Measurements from ENCODE around the gene FBXW8. TPM values are rescaled to one million over a fixed set of nuclear protein-coding genes. Genes with fewer than 3 reads are reported as not detected.

FBXW8 gene
- total RNA-seq, 2 donors from 2014 or later: 7.9 to 9.0 TPM

- DNase-seq (ENCODE audit: low spot score): no peak
- TF ChIP-seq, protein P1, sequence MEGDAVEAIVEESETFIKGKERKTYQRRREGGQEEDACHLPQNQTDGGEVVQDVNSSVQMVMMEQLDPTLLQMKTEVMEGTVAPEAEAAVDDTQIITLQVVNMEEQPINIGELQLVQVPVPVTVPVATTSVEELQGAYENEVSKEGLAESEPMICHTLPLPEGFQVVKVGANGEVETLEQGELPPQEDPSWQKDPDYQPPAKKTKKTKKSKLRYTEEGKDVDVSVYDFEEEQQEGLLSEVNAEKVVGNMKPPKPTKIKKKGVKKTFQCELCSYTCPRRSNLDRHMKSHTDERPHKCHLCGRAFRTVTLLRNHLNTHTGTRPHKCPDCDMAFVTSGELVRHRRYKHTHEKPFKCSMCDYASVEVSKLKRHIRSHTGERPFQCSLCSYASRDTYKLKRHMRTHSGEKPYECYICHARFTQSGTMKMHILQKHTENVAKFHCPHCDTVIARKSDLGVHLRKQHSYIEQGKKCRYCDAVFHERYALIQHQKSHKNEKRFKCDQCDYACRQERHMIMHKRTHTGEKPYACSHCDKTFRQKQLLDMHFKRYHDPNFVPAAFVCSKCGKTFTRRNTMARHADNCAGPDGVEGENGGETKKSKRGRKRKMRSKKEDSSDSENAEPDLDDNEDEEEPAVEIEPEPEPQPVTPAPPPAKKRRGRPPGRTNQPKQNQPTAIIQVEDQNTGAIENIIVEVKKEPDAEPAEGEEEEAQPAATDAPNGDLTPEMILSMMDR (IDR thresholded peaks at IDR 0.05): no peak
- H3K27me3 ChIP-seq: no peaks in the 10 kb centered on the region
Observed at GRCh38 chr12:116891019-116891418, 19.7 kb upstream of the FBXW8 start.

DNA sequence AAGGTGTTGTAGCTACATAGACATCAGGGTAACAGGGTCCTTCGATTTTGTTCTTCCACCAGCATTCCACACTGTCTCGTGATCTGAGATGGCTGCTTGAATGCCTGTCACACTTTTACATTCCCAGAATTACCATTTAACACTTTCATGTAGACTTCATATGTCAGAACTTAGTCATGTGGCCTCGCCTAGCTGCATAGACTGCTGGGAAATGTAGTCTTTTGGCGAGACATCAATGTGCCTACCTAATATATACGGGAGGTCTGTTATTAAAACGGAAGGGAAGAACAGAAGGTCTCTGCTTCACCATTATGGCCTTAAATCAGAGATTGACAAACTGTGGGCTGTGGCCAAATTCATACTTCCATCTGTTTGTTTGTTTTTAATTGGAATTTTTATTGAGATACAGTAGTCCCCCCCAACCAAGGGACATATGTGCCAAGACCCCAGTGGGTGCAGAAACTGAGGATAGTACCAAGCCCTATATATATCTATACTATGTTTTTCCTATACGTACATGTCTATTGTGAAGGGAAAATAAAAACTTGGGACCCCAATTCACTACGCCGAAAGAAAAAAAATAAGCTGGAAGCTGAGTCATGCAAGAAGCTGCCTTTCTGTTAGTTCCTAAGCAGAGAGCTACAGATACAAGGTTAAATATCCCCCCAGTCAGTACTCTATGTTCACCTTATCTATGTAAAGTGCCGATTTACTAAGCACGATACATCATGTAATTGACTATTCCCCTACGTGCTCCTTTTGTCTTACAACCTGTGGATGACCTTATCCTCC is 18.2 kb upstream of the FBXW8 start:
- Histone ChIP-seq H3K27ac (no peak overlapping the region), H3K4me1 (no peaks in the 10 kb centered on the region), H3K9me3 (no peaks in the 10 kb centered on the region), H3K4me3 (no peak overlapping the region), H3K36me3 (no peaks in the 10 kb centered on the region), H3K27me3 (no peaks in the 10 kb centered on the region)
- TF ChIP-seq, protein P1 (IDR thresholded peaks at IDR 0.05): no peak
- no peak for DNase-seq (ENCODE audit: low spot score)

More at GRCh38 chr12:116891019-116891418, 19.7 kb upstream of the FBXW8 start:
- no peaks in the 10 kb centered on the region for H3K4me1 ChIP-seq
- H3K9me3 ChIP-seq: no peaks in the 10 kb centered on the region
- H3K36me3 ChIP-seq: no peaks in the 10 kb centered on the region
- H3K27ac ChIP-seq: no peak overlapping the region
- H3K4me3 ChIP-seq: no peak overlapping the region

DNA sequence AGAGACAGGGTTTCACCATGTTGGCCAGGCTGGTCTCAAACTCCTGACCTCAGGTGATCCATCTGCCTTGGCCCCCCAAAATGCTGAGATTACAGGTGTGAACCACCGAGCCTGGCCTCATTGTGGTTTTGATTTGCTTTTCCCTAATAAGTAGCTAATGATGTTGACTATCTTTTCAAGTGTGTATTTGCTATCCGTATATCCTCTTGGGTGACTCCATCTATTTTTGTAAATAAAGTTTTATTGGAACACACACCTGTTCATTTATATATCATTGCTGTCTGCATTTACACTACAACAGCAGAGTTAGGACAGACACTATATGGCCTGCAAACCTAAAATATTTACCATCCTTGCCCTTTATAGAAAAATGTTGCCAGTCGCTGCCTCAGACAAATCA is 15.8 kb upstream of the FBXW8 start:
- no peaks in the 10 kb centered on the region for H3K27me3 ChIP-seq
- H3K27ac ChIP-seq: no peak overlapping the region
- no peaks in the 10 kb centered on the region for H3K4me1 ChIP-seq
- H3K4me3 ChIP-seq: no peak overlapping the region
- TF ChIP-seq, protein P1 (IDR thresholded peaks at IDR 0.05): no peak
- no peaks in the 10 kb centered on the region for H3K9me3 ChIP-seq
- no peaks in the 10 kb centered on the region for H3K36me3 ChIP-seq
- no peak for DNase-seq (ENCODE audit: low spot score)

GRCh38 chr12:116896411-116896924 is 14.3 kb upstream of the FBXW8 start:
- H3K4me1 ChIP-seq: no peaks in the 10 kb centered on the region
- H3K27me3 ChIP-seq: no peaks in the 10 kb centered on the region
- no peaks in the 10 kb centered on the region for H3K9me3 ChIP-seq
- no peak overlapping the region for H3K27ac ChIP-seq
- TF ChIP-seq, protein P1 (IDR thresholded peaks at IDR 0.05): no peak
- H3K4me3 ChIP-seq: no peak overlapping the region
- H3K36me3 ChIP-seq: no peaks in the 10 kb centered on the region
- DNase-seq (ENCODE audit: low spot score): no peak

DNA sequence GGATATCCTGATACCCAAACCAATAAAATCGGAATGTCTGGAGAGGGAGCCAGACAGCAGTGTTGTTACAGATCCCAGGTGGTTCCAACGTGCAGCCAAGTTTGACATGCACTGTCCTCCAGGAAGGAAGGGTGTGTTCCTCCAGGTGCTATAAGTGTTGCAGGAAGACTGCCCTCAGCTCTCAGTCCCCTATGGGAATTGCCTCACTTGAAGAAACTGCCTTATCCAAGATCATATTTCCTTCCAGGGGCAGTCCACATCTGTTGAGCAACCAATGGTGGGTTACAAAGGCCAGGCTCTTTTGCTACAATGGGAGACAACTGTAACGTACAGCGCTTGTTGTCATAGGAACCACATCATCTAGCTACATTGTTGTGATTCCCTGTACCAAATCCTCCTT is 13.3 kb upstream of the FBXW8 start:
- no peaks in the 10 kb centered on the region for H3K4me1 ChIP-seq
- no peak overlapping the region for H3K4me3 ChIP-seq
- DNase-seq (ENCODE audit: low spot score): no peak
- H3K27ac ChIP-seq: no peak overlapping the region
- no peaks in the 10 kb centered on the region for H3K27me3 ChIP-seq
- H3K36me3 ChIP-seq: no peaks in the 10 kb centered on the region
- no peaks in the 10 kb centered on the region for H3K9me3 ChIP-seq
- TF ChIP-seq, protein P1 (IDR thresholded peaks at IDR 0.05): no peak

Measured in right atrium auricular region (tissue), 2 donors.